Ovary (tissue), 9 donors: ENCODE results near the gene BEX3. TPM values are rescaled to one million over a fixed set of nuclear protein-coding genes. Genes with fewer than 3 reads are reported as not detected.
"Not testable (repeated sequence)": the region's sequence is repeated elsewhere in the genome, so short reads cannot be mapped to it uniquely, and the experiment has no call there.

ENCODE experiments used
- DNase-seq, 5 donors: peaks; one replicate each; pipeline ENCODE4 v3.0.0-alpha.2; 2019 to 2020
- H3K27ac ChIP-seq, 2 donors: fragments of 200-600 bp; one replicate each; pipeline versions ENCODE4 v1.5.1 to v1.8.0; 2019 to 2022
- H3K27me3 ChIP-seq: fragments of 200-600 bp; one replicate; pipeline ENCODE4 v1.8.0; 2022
- H3K36me3 ChIP-seq: fragments of 200-600 bp; sonication (generic); one replicate; pipeline ENCODE4 v1.5.1; 2019
- H3K4me1 ChIP-seq: one replicate; pipeline ENCODE4 v1.8.1; 2013; ENCODE audit warnings: mild to moderate bottlenecking, moderate library complexity; ENCODE audit not compliant: insufficient read depth
- H3K4me3 ChIP-seq: fragments of 200-600 bp; sonication (generic); one replicate; pipeline ENCODE4 v1.5.1; 2017
- H3K9me3 ChIP-seq, 2 donors: fragments of 200-600 bp in 1 of 2; sonication (generic) in 1 of 2; one replicate each; pipeline versions ENCODE4 v1.5.1 to v1.8.1; 2013 to 2019; ENCODE audit warnings: mild to moderate bottlenecking in 1 of 2, moderate library complexity in 1 of 2
- CTCF ChIP-seq, 3 donors: fragments of 450-650 bp in 2 of 3; fragments of 200-600 bp in 1 of 3; IDR thresholded peaks; one replicate each; pipeline versions ENCODE4 v1.5.1 to v1.8.0; 2016 to 2022; ENCODE audit warnings: antibody characterized with exemption in 3 of 3, mild to moderate bottlenecking in 1 of 3
- EP300 ChIP-seq: sonication (generic); formaldehyde crosslinking; IDR thresholded peaks from one replicate; pipeline ENCODE4 v1.6.1; 2017; ENCODE audit warnings: antibody characterized with exemption
- POLR2A ChIP-seq: fragments of 450-650 bp; IDR thresholded peaks from one replicate; pipeline ENCODE4 v1.6.1; 2017; ENCODE audit warnings: antibody characterized with exemption, mild to moderate bottlenecking, moderate library complexity
- WGBS, 3 donors: extraction: QIAGEN DNeasy Blood & Tissue Kit in 1 of 3; methylation state at CpG; one replicate each; pipeline versions ENCODE4 v1.1.5 to v1.1.7; 2013 to 2017; 5-methylcytosine and 5-hydroxymethylcytosine counted together
- intact Hi-C, 4 donors: fragments of 100-400 bp; cut with DNase I; formaldehyde crosslinking; loops; one replicate each; pipeline versions ENCODE4 v1.11.0 to v1.15.1; 2022 to 2023
- polyA plus RNA-seq, 2 donors: library from polyadenylated mRNA; stranded (reverse); fragments of 200-250 nt in 1 of 2; fragments of 350-450 nt in 1 of 2; fragmentation: Illumina TruSeq in 1 of 2; extraction: RNeasy Lipid Tissue Mini Kit (QIAGEN cat#74804) in 1 of 2; gene quantifications; one replicate each; pipeline ENCODE4 v1.2.3, GENCODE V29; 2013 to 2014
- total RNA-seq, 7 donors: library from RNA; depleted of rRNA in 2 of 7; stranded (reverse); fragments of >200 nt in 2 of 7; fragmentation: NEBNext Ultra II Directional in 3 of 7; extraction: Animal tissue kit (Norgen Biotek cat#: 25700) in 3 of 7; gene quantifications; one replicate each; pipeline versions ENCODE4 v1.1.0 to v1.2.4, GENCODE V29; 2016 to 2023
- donor health status: DM: no; HTN: no; CAD: no; lungs with moderate emphysema.
- donor health status: DM: no; HTN: no; CAD: no.
- donor health status: Bipolar disorder and iron deficiency.
- donor health status: DM: yes; HTN: yes; CAD: no.
- donor health status: DM: no; HTN: no; CAD: no.
- donor health status: DM: yes; HTN: yes; CAD: no.

BEX3 gene
- total and polyA plus RNA-seq, 9 donors, result 204 to 426 (median 356) TPM

GRCh38 chrX:103406256-103406655 lies 29.9 kb downstream of the BEX3 start:
- no peaks in the 10 kb centered on the region for H3K4me1 ChIP-seq
- H3K9me3 ChIP-seq, result no peaks in the 10 kb centered on the region
- no peak for TF ChIP-seq EP300
- TF ChIP-seq CTCF (IDR thresholded peaks at IDR 0.05), result no peak
- TF ChIP-seq POLR2A, result no peak
- intact Hi-C loops, result no loop called here
- no peak overlapping the region for H3K4me3 ChIP-seq
- no peak for DNase-seq
- no peaks in the 10 kb centered on the region for H3K27me3 ChIP-seq
- WGBS, 3 donors, result 70 to 81% (median 77%) methylated on average over 1 of the region's 1 CpG
- no peaks in the 10 kb centered on the region for H3K36me3 ChIP-seq
- H3K27ac ChIP-seq, result no peak overlapping the region

GRCh38 chrX:103407776-103408175 lies 31.4 kb downstream of the BEX3 start:
- Histone ChIP-seq H3K27ac (no peak overlapping the region), H3K36me3 (no peaks in the 10 kb centered on the region), H3K4me3 (no peak overlapping the region), H3K9me3 (no peaks in the 10 kb centered on the region), H3K27me3 (no peaks in the 10 kb centered on the region), H3K4me1 (no peaks in the 10 kb centered on the region)
- no peak for TF ChIP-seq CTCF (IDR thresholded peaks at IDR 0.05)
- no peak for TF ChIP-seq POLR2A
- TF ChIP-seq EP300, result no peak
- 79 to 85% (median 81%) methylated on average over 2 of the region's 2 CpGs for WGBS, 3 donors
- no peak for DNase-seq
- intact Hi-C loops, result no loop called here

GRCh38 chrX:103411721-103412120 lies 35.4 kb downstream of the BEX3 start:
- WGBS, 3 donors, result 60 to 76% (median 74%) methylated on average over 2 of the region's 2 CpGs
- H3K4me1 ChIP-seq, H3K9me3 ChIP-seq, intact Hi-C loops, H3K27ac ChIP-seq, H3K27me3 ChIP-seq, H3K4me3 ChIP-seq, H3K36me3 ChIP-seq, DNase-seq: not testable (repeated sequence)

GRCh38 chrX:103413705-103414387 lies 37.5 kb downstream of the BEX3 start:
- H3K36me3 ChIP-seq, result no peaks in the 10 kb centered on the region
- intact Hi-C loops, result no loop called here
- no peak for DNase-seq
- no peaks in the 10 kb centered on the region for H3K27me3 ChIP-seq
- no peak overlapping the region for H3K27ac ChIP-seq
- H3K9me3 ChIP-seq, result no peaks in the 10 kb centered on the region
- no peak for TF ChIP-seq EP300
- TF ChIP-seq CTCF (IDR thresholded peaks at IDR 0.05), result no peak
- no peak for TF ChIP-seq POLR2A
- no peaks in the 10 kb centered on the region for H3K4me1 ChIP-seq
- 85 to 90% (median 87%) methylated on average over 8 of the region's 8 CpGs for WGBS, 3 donors
- H3K4me3 ChIP-seq, result no peak overlapping the region

- WGBS, 3 donors, result 79 to 93% (median 80%) methylated on average over 4 to 7 of the region's 7 CpGs
- DNase-seq, result no peak
- Histone ChIP-seq H3K4me3 (no peak overlapping the region), H3K36me3 (no peaks in the 10 kb centered on the region), H3K9me3 (no peaks in the 10 kb centered on the region), H3K27ac (no peak overlapping the region), H3K27me3 (no peaks in the 10 kb centered on the region), H3K4me1 (no peaks in the 10 kb centered on the region)
- intact Hi-C loops, result no loop called here
- TF ChIP-seq EP300 (no peak), POLR2A (no peak)
These were observed 38.2 kb downstream of the BEX3 start for GRCh38 chrX:103414561-103414960.
